ENCODE measurements around the gene NUDCD3.

DNA sequence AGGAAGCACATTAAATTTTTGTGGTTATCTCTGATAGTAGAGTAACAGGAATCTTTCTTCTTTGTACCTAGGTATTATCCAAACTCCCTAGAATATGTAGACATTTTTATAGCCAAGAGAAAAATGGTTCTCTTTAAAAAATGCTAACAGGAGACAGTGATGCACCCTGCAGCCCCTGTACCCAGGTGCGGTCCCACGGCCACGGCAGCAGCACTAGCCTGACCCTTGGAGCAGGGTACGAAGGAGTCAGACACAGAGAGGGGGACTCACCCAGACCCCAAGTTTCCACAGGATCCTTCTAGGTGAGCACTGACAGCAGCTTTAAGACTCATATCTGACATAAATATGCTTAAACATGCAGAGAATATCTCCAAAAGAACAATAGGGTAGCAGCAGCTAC is 60.4 kb downstream of the NUDCD3 start:
- no peak for TF ChIP-seq CTCF (conservative IDR thresholded peaks at IDR 0.05; ENCODE audit: low read length)
- TF ChIP-seq EZH2phosphoT487 (IDR thresholded peaks at IDR 0.05; ENCODE audit: borderline replicate concordance): no peak
